ENCODE results near the gene TMEM33.

GRCh38 chr4:41990365-41991111 is 55.3 kb downstream of the TMEM33 start, which contains the start of gene SLC30A9:
- TF ChIP-seq REST (IDR thresholded peaks at IDR 0.05; ENCODE audit: insufficient replicate concordance, low read depth) (no peak), CTCF (IDR thresholded peaks at IDR 0.05; ENCODE audit: insufficient read depth, low read length) (no peak), POLR2AphosphoS5 (IDR thresholded peaks at IDR 0.05; ENCODE audit: low read depth) (peak; percentile 93), GABPA (IDR thresholded peaks at IDR 0.05; ENCODE audit: low read depth) (peak; percentile 80), SPI1 (IDR thresholded peaks at IDR 0.05; ENCODE audit: borderline replicate concordance, low read depth) (no peak)

All from HL-60 (cell line).